ENCODE results near the gene NPBWR2. TPM values are rescaled to one million over a fixed set of nuclear protein-coding genes. Genes with fewer than 3 reads are reported as not detected.

NPBWR2 gene
- total and polyA plus RNA-seq, 2 experiments from 2014 or later, result not detected

DNA sequence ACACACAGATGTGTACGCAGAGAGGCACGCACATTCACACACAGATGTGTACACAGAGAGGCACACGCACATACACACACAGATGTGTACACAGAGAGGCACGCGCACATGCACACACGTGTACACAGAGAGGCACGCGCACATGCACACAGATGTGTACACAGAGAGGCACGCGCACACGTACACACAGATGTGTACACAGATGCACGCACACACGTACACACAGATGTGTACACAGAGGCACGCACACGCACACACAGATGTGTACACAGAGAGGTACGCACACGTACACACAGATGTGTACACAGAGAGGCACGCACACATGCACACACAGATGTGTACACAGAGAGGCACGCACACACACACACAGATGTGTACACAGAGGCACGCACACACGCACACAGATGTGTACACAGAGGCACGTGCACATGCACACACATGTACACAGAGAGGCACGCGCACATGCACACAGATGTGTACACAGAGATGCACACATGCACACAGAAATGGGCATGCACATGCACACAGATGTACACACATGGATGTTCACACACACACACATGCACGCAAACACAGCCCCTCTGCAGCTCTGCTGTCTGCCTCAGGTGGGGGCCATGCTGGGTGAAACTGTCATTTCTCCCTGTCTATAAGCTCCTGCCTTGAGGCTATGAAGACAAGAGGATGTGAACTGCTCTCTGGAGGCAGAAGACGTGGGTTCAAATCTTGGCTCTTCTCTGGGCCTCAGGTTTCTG lies 42.6 kb upstream of the NPBWR2 start:
- peaks cover 15% of the 10 kb centered on the region for H3K27me3 Mint-ChIP-seq (ENCODE audit: insufficient read depth, low read depth, poor library complexity)
- Histone ChIP-seq H3F3A (replicated peaks; ENCODE audit: low read depth) (0 out of 2 replicates have a peak, but pooled peaks cover 4% of the 10 kb centered on the region), H3K4me3 (no peak overlapping the region), H2AFZ (no peak overlapping the region), H3K27ac (ENCODE audit: low read depth) (no peak overlapping the region), H3K27me3 (ENCODE audit: insufficient read depth) (no peaks in the 10 kb centered on the region), H3K4me2 (no peak overlapping the region), H3K36me3 (ENCODE audit: insufficient read depth) (no peaks in the 10 kb centered on the region), H3K79me2 (replicated peaks; ENCODE audit: insufficient read depth) (no peaks in the 10 kb centered on the region), H4K20me1 (replicated peaks; ENCODE audit: insufficient read depth) (no peaks in the 10 kb centered on the region), H3K4me1 (ENCODE audit: insufficient read depth) (peaks cover 7% of the 10 kb centered on the region; the same call in 1 of the 2 replicates), H3K9me2 (ENCODE audit: insufficient read depth) (no peaks in the 10 kb centered on the region; the same call in 1 of the 2 replicates)
- peaks cover 19% of the 10 kb centered on the region for H3K9me3 Mint-ChIP-seq
- no peak overlapping the region for H3K4me3 Mint-ChIP-seq
- no peak overlapping the region for H3K27ac Mint-ChIP-seq
- peaks cover 19% of the 10 kb centered on the region for H3K4me1 Mint-ChIP-seq
- TF ChIP-seq POLR2AphosphoS5 (IDR thresholded peaks at IDR 0.05; ENCODE audit: low read depth) (no peak), EZH2phosphoT487 (IDR thresholded peaks at IDR 0.05; ENCODE audit: unreplicated experiment) (no peak), NANOG (IDR thresholded peaks at IDR 0.05; ENCODE audit: borderline replicate concordance) (no peak), EZH2 (IDR thresholded peaks at IDR 0.05; ENCODE audit: low read depth, unreplicated experiment) (no peak), ZNF462 (CRISPR knock-in tag; IDR thresholded peaks at IDR 0.05) (no peak), ZNF331 (CRISPR knock-in tag; IDR thresholded peaks at IDR 0.05; ENCODE audit: low read depth) (no peak), CTCF (conservative IDR thresholded peaks at IDR 0.05; ENCODE audit: low read depth in 2 of 2) (no peak), JUNB (IDR thresholded peaks at IDR 0.05; ENCODE audit: unreplicated experiment) (no peak), ZNF114 (CRISPR knock-in tag; IDR thresholded peaks at IDR 0.05) (no peak), STAT1 (IDR thresholded peaks at IDR 0.05; ENCODE audit: unreplicated experiment) (no peak), CREB1 (CRISPR knock-in tag; IDR thresholded peaks at IDR 0.05; ENCODE audit: low read depth) (no peak)
- TF ChIP-seq, protein P1, sequence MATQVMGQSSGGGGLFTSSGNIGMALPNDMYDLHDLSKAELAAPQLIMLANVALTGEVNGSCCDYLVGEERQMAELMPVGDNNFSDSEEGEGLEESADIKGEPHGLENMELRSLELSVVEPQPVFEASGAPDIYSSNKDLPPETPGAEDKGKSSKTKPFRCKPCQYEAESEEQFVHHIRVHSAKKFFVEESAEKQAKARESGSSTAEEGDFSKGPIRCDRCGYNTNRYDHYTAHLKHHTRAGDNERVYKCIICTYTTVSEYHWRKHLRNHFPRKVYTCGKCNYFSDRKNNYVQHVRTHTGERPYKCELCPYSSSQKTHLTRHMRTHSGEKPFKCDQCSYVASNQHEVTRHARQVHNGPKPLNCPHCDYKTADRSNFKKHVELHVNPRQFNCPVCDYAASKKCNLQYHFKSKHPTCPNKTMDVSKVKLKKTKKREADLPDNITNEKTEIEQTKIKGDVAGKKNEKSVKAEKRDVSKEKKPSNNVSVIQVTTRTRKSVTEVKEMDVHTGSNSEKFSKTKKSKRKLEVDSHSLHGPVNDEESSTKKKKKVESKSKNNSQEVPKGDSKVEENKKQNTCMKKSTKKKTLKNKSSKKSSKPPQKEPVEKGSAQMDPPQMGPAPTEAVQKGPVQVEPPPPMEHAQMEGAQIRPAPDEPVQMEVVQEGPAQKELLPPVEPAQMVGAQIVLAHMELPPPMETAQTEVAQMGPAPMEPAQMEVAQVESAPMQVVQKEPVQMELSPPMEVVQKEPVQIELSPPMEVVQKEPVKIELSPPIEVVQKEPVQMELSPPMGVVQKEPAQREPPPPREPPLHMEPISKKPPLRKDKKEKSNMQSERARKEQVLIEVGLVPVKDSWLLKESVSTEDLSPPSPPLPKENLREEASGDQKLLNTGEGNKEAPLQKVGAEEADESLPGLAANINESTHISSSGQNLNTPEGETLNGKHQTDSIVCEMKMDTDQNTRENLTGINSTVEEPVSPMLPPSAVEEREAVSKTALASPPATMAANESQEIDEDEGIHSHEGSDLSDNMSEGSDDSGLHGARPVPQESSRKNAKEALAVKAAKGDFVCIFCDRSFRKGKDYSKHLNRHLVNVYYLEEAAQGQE (IDR thresholded peaks at IDR 0.05; ENCODE audit: unreplicated experiment), result no peak
- peaks cover 7% of the 10 kb centered on the region; the same call in 2 of the 3 replicates for H3K36me3 Mint-ChIP-seq (ENCODE audit: low read depth)
- no peak for ATAC-seq
- DNase-seq (ENCODE audit: low spot score), result no peak

Data from GM23338 (cell line).